ENCODE results near the gene YIPF3.

YIPF3 gene

DNA sequence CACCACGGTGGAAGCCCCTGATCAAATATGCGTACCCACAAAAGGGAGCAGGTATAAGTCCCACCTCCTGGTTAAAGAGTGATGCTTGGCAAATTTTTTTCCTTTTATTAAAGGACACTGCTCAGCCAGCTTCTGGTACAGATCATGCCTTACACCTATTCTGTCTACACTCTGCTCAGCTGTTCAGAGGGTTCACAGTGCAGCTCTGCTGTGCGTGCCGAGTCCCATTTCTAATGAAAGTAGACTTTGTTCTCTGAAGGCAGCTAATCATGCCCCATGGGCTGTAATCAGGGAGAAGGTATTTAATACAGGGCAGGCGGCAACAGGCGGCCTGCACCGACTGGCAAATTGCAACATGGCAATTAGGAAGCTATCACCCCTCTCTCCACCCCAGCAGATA, 22.9 kb downstream of the YIPF3 start:
- peaks cover 8 to 10% of the 10 kb centered on the region in 2 experiments for H3K4me1 ChIP-seq (ENCODE audit: control insufficient read depth in 1 of 2, insufficient read depth in 1 of 2, low read depth in 1 of 2, low read length in 1 of 2)
- H3K27ac ChIP-seq = no peak overlapping the region
- no peaks in the 10 kb centered on the region for H3K9me3 ChIP-seq
- H3K4me3 ChIP-seq (ENCODE audit: low read depth in 1 of 2, low read length in 1 of 2) = no peak overlapping the region
- H3K27me3 ChIP-seq = no peaks in the 10 kb centered on the region
- TF ChIP-seq, protein P1, sequence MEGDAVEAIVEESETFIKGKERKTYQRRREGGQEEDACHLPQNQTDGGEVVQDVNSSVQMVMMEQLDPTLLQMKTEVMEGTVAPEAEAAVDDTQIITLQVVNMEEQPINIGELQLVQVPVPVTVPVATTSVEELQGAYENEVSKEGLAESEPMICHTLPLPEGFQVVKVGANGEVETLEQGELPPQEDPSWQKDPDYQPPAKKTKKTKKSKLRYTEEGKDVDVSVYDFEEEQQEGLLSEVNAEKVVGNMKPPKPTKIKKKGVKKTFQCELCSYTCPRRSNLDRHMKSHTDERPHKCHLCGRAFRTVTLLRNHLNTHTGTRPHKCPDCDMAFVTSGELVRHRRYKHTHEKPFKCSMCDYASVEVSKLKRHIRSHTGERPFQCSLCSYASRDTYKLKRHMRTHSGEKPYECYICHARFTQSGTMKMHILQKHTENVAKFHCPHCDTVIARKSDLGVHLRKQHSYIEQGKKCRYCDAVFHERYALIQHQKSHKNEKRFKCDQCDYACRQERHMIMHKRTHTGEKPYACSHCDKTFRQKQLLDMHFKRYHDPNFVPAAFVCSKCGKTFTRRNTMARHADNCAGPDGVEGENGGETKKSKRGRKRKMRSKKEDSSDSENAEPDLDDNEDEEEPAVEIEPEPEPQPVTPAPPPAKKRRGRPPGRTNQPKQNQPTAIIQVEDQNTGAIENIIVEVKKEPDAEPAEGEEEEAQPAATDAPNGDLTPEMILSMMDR (IDR thresholded peaks at IDR 0.05) = no peak
- H3K36me3 ChIP-seq = peaks cover 38% of the 10 kb centered on the region

DNA sequence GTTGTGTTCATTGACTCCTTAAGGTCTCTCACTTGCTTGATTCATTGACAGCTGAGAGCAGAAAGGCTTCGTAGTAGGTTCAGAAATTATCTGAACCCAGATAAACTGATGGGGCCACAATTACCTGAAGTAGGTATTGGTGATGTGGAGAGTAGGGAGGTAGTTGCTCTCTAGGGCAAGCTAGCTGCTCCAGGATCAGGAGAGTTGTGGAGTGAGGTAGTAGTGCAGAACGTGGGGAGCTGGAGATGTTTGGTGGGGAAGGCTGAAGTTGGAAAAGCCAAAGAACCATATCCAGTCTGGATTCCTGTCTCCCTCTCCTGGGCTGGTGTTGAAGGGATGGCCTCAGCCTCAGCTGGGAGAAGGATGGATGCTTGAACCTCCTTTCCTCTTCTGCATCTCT, 23.5 kb downstream of the YIPF3 start:
- Histone ChIP-seq H3K36me3 (peaks cover 32% of the 10 kb centered on the region), H3K27ac (no peak overlapping the region), H3K4me1 (ENCODE audit: control insufficient read depth in 1 of 2, insufficient read depth in 1 of 2, low read depth in 1 of 2, low read length in 1 of 2) (peaks cover 8 to 10% of the 10 kb centered on the region in 2 experiments), H3K9me3 (no peaks in the 10 kb centered on the region), H3K27me3 (no peaks in the 10 kb centered on the region), H3K4me3 (ENCODE audit: low read depth in 1 of 2, low read length in 1 of 2) (no peak overlapping the region)
- TF ChIP-seq, protein P1 (IDR thresholded peaks at IDR 0.05) = no peak

DNA sequence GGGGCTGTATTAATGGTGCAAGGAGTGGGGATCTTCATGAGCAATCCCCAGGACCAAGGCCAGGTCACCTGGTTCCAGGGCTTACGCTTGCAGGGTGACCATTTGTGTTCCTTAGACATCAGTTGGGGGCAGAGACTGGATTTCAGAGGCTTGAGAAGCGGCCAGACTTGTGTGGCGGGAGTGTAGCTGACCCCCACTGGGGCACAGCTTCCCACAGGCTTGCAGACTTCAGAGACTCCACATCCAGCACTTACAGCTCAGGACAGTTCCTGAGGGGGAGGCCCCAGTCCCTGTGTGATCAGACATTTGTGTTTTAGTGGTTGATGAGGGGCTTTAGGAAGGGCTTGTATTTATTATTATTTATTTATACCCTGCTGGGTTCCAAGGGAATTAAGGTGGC, 24.1 kb downstream of the YIPF3 start:
- TF ChIP-seq, protein P1 (IDR thresholded peaks at IDR 0.05) = no peak
- no peak overlapping the region for H3K4me3 ChIP-seq (ENCODE audit: low read depth in 1 of 2, low read length in 1 of 2)
- no peaks in the 10 kb centered on the region for H3K9me3 ChIP-seq
- peaks cover 8 to 10% of the 10 kb centered on the region in 2 experiments for H3K4me1 ChIP-seq (ENCODE audit: control insufficient read depth in 1 of 2, insufficient read depth in 1 of 2, low read depth in 1 of 2, low read length in 1 of 2)
- H3K36me3 ChIP-seq = peaks cover 26% of the 10 kb centered on the region
- H3K27me3 ChIP-seq = no peaks in the 10 kb centered on the region
- H3K27ac ChIP-seq = no peak overlapping the region

GRCh38 chr6:43491750-43492661, 24.7 kb downstream of the YIPF3 start:
- Histone ChIP-seq H3K36me3 (peaks cover 24% of the 10 kb centered on the region), H3K4me3 (ENCODE audit: low read depth in 1 of 2, low read length in 1 of 2) (no peak overlapping the region), H3K4me1 (ENCODE audit: control insufficient read depth in 1 of 2, insufficient read depth in 1 of 2, low read depth in 1 of 2, low read length in 1 of 2) (peaks cover 8 to 10% of the 10 kb centered on the region in 2 experiments), H3K27me3 (no peaks in the 10 kb centered on the region), H3K27ac (no peak overlapping the region), H3K9me3 (no peaks in the 10 kb centered on the region)
- TF ChIP-seq, protein P1 (IDR thresholded peaks at IDR 0.05) = no peak

- TF ChIP-seq, protein P1 (IDR thresholded peaks at IDR 0.05) = no peak
- Histone ChIP-seq H3K27ac (no peak overlapping the region), H3K4me1 (ENCODE audit: control insufficient read depth in 1 of 2, insufficient read depth in 1 of 2, low read depth in 1 of 2, low read length in 1 of 2) (peaks cover 6 to 8% of the 10 kb centered on the region in 2 experiments), H3K27me3 (no peaks in the 10 kb centered on the region), H3K36me3 (peaks cover 15% of the 10 kb centered on the region), H3K4me3 (ENCODE audit: low read depth in 1 of 2, low read length in 1 of 2) (no peak overlapping the region), H3K9me3 (no peaks in the 10 kb centered on the region)
These were observed 26.2 kb downstream of the YIPF3 start for GRCh38 chr6:43490523-43490939.

Measured in neutrophil (primary cell).